ENCODE measurements around the gene FDCSP.
"Not testable (repeated sequence)": the region's sequence is repeated elsewhere in the genome, so short reads cannot be mapped to it uniquely, and the experiment has no call there.

Gene FDCSP

GRCh38 chr4:70239131-70239883 is 13.4 kb downstream of the FDCSP start:
- DNase-seq = no peak

GRCh38 chr4:70239884-70240591 is 14.1 kb downstream of the FDCSP start:
- no peak for DNase-seq

- DNase-seq = not testable (repeated sequence)
Measured at GRCh38 chr4:70242297-70242696, 16.4 kb downstream of the FDCSP start, which contains the start of gene CSN3. Gene CSN3 (plus strand): TSS chr4:70242597. CDS start chr4:70244820, 2,223 bp downstream.

GRCh38 chr4:70243091-70243490 is 17.2 kb downstream of the FDCSP start:
- DNase-seq = no peak

- no peak for DNase-seq
Measured at GRCh38 chr4:70251250-70251944, 25.5 kb downstream of the FDCSP start.

GRCh38 chr4:70251945-70252277 is 26.0 kb downstream of the FDCSP start:
- no peak for DNase-seq

- DNase-seq = no peak
Measured at GRCh38 chr4:70269674-70270073, 43.8 kb downstream of the FDCSP start.

- no peak for DNase-seq
Measured at GRCh38 chr4:70277121-70277520, 51.2 kb downstream of the FDCSP start.

GRCh38 chr4:70280567-70280966 is 54.6 kb downstream of the FDCSP start:
- DNase-seq = no peak
